ENCODE data around the gene MAP3K2.
A peak's percentile ranks its signal among the peaks of the same experiment; 100 is the strongest.
"Not testable (repeated sequence)": the region's sequence is repeated elsewhere in the genome, so short reads cannot be mapped to it uniquely, and the experiment has no call there.

The MAP3K2 gene

GRCh38 chr2:127421116-127421800, 33.5 kb upstream of the MAP3K2 start:
- H3K27ac ChIP-seq: no peak overlapping the region
- DNase-seq (ENCODE audit: low read depth, low spot score): no peak

GRCh38 chr2:127420039-127420864, 32.5 kb upstream of the MAP3K2 start:
- no peak for DNase-seq (ENCODE audit: low read depth, low spot score)
- H3K27ac ChIP-seq: no peak overlapping the region

DNA sequence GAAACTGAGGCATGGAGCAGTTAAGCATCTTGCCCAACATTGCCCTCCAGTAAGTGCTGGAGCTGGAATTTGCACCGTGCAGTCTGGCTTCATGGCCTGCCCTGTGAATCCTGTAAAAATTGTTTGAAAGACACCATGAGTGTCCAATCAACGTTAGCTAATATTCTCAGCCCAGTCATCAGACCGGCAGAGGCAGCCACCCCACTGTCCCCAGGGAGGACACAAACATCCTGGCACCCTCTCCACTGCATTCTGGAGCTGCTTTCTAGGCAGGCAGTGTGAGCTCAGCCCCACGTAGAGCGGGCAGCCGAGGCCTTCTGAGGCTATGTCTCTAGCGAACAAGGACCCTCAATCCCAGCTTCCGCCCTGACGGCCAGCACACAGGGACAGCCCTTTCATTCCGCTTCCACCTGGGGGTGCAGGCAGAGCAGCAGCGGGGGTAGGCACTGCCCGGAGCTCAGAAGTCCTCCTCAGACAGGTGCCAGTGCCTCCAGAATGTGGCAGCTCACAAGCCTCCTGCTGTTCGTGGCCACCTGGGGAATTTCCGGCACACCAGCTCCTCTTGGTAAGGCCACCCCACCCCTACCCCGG, 31.8 kb upstream of the MAP3K2 start:
- no peak for DNase-seq (ENCODE audit: low read depth, low spot score)
- no peak overlapping the region for H3K27ac ChIP-seq

DNA sequence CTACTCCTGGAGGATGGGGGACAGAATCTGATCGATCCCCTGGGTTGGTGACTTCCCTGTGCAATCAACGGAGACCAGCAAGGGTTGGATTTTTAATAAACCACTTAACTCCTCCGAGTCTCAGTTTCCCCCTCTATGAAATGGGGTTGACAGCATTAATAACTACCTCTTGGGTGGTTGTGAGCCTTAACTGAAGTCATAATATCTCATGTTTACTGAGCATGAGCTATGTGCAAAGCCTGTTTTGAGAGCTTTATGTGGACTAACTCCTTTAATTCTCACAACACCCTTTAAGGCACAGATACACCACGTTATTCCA, 31.3 kb upstream of the MAP3K2 start:
- DNase-seq (ENCODE audit: low read depth, low spot score): no peak
- H3K27ac ChIP-seq: no peak overlapping the region

GRCh38 chr2:127418300-127419111, 30.7 kb upstream of the MAP3K2 start, which contains the start of gene PROC:
Gene PROC, plus strand, starts transcription at chr2:127418427. Its CDS starts 1,516 bp downstream, at chr2:127419943.
- H3K27ac ChIP-seq: no peak within 1 kb of the TSS
- no peak for DNase-seq (ENCODE audit: low read depth, low spot score)

- no peak overlapping the region for H3K27ac ChIP-seq
- DNase-seq (ENCODE audit: low read depth, low spot score): no peak
Measured at GRCh38 chr2:127417406-127417805, 29.6 kb upstream of the MAP3K2 start.

DNA sequence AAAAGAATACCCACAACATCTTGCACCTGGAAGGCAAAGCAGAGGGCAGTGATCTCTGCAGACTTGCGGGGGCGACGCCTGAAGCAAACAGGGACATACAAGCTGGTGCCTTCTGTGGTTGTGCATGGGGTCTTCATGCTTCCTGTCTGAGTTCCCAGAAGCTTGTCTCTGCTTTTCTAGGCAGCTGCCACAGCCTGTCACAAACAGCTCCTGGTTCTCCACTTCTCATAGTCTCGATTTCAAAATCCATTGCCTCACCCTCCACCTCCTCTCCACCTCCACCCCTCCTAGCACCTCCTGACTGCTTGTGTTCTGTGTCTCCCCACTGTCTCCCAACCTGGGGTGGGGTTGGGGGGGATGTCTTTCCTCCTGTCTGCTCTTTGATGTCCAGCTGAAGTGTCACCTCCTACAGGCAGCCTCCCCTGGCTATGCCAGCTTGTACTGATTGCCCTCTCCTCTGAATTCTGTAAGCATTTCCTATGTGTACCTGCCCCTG, 28.8 kb upstream of the MAP3K2 start:
- no peak overlapping the region for H3K27ac ChIP-seq
- DNase-seq (ENCODE audit: low read depth, low spot score): no peak

DNA sequence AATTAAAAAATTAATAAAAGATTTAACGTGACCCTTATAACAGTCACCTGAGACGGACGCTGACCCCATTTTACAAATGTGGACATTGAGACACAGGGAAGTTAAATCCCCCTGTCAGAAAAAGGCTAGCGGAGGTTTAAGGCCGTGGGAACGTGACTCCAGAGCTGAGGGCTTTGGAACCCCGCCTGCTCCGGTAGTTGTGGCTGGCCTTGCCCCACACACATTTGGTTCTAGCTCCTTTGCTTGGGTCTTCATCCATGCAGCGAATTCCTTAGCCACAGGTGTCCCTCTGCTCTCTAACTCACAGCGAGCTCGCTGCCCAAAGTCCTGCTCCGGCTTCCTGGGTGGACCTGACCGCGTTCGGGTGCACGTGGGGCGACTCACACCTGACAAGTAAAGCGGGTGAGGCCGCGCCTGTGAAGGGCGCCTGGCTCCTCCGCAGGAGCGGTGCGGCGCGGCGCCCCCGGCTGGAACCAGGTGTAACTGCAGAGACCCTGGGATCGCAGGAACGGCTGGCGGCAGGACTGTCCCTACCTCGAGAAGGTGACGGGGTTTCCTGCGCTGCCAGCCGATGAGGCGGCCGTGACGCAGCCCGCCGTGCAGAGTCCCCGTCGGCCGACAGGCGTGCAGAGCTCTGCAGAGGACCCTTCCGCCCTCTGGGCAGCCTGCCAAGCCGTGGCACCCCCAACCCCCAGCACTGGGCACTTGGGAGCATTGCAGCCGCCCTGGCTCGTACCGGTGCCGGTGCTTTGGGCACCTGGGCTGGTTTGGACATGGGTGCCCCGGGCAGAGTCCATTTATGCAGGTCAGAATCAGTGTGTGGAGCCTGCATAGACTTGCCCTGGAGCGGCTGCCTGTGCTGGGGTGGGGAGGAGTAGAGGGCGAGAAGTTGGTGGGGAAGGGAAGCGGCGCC, 28.1 kb upstream of the MAP3K2 start:
- no peak for DNase-seq (ENCODE audit: low read depth, low spot score)
- no peak overlapping the region for H3K27ac ChIP-seq

DNA sequence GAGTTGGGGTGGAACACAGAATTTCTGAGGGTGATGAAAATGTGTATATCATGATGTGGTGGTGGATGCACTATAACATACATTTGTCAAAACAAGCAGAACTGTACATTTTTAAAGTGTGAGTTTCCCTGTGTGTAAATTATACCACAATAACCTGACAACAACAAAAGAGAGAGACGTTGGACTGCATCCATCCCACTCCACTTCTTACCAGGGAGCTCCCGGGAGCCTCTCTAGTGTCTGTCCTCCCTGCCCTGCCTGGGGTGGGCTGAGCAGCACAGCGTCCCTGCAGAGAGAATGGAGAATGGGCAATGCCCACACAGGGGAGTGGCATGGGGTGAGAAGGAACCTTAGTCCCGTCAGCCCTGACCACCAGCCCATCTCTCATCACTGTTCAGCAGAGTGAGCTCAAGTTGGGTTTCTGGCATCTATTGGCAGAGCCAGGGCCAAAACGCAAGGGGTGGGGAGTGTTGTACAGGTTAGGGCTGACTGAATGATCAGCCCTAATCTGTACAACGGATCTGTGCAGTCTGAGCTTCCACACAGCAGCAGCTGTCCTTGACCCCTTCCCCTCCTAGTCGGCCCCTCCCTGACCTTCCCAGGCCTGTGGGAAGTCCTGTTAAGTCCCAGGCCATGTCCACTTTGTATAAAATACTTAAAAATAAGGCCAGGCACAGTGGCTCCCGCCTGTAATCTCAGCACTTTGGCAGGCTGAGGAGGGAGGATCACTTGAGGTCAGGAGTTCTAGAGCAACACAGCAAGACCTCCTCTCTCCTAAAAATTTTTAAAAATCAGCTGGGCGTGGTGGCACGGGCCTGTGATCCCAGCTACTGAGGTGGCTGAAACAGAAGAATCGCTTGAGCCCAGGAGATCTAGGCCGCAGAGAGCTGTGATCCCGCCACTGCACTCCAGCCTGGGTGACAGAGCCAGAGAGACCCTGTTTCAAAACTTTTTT, 27.1 kb upstream of the MAP3K2 start:
- H3K27ac ChIP-seq: no peak overlapping the region

DNA sequence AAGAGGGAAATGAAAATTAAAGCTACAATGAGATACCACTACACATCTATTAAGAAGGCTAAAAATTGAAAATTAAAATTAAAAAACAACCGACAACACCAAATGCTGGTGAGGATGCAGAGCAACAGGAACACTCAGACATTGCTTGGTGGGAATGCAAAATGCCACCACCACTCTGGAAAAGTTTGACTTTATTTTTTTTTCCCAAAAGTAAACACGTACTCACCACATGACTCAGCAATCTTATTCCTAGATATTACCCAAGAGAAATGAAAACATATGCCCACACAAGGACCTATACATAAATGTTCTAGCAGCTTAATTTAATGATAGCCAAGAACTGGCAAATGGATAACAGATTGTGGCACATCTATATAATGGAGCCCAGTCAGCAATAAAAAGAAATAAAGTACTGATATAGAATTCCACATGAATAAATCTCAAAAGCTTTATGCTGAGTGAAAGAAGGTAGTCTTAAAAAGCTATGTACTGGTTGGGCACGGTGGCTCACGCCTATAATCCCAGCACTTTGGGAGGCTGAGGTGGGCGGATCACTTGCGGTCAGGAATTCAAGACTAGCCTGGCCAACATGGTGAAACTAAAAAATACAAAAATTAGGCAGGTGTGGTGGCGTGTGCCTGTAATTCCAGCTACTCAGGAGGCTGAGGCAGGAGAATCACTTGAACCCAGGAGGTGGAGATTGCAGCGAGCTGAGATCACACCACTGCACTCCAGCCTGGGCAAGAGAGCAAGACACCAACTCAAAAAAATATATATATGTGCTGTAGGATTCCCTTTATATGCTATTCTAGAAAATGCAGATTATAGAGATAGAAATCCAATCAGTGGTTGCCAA, 26.2 kb upstream of the MAP3K2 start:
- DNase-seq (ENCODE audit: low read depth, low spot score): no peak
- no peak overlapping the region for H3K27ac ChIP-seq

More for the DNA sequence above, 27.1 kb upstream of the MAP3K2 start:
- DNase-seq (ENCODE audit: low read depth, low spot score): no peak

DNA sequence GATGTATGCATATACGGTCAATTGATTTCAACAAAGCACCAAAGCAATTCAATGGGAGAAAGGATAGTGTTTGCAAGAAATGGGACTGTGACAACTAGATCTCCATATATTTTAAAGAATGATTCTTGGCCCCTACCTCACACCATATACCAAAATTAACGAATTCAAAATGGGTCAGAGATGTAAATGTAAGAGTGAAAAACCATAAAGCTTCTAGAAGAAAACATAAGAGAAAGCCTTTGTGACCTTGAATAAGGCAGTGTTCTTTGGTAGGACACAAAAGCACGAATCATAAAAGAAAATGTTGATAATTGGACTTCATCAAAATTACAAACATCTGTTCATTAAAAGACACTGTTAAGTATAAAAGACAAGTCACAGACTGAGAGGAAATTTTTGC, 25.4 kb upstream of the MAP3K2 start:
- DNase-seq (ENCODE audit: low read depth, low spot score): no peak
- H3K27ac ChIP-seq: no peak overlapping the region

DNA sequence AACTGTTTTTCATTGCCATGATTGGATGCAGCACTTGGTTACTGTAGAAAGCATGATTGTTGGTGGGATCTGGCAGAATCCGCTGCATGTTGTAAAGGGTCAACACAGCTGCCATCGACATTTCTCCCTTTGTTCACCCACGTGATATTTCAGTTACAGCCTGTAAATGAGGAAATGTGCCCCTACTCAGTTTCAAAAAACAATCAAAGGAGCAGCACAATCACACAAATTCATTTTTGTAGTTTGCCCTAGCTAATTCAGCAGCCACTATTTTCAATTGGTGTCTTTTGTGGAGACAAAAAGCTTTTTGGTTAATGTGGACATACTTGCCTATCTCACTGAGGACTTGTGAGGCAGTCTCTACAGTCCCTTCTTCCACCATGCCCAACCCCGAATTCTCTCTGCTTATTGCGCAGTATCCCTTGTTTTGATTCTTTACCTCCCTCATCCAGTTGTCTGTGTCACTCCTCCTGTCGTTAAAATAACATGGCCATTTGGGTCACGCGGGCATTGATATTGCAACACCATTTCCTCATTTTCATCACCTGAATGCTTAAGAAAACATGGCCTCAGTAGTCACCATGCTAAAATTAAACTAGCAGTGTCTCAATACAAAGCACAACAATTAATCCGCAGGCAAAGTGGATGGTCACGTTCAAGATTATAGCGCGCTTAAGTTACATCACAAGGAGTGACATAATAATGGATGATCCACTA, 24.0 kb upstream of the MAP3K2 start:
- H3K27ac ChIP-seq: peak overlapping the region; percentile 56
- DNase-seq (ENCODE audit: low read depth, low spot score): no peak

- H3K27ac ChIP-seq: peak overlapping the region; percentile 56
- DNase-seq (ENCODE audit: low read depth, low spot score): no peak
Measured at GRCh38 chr2:127410871-127411652, 23.3 kb upstream of the MAP3K2 start.

DNA sequence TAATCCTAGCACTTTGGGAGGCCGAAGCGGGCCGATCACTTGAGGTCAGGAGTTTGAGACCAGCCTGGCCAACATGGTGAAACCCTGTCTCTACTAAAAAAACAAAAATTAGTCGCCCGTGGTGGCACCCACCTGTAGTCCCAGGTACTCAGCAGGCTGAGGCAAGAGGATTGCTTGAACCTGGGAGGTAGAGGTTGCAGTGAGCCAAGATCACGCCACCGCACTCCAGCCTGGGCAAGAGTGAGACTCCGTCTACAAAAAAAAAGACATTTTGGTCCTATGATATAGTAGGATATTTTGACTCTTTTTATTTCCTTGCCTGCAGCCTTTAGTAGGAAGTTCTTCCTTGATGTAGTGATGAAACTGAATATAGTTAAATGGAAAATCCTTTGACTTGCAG, 21.9 kb upstream of the MAP3K2 start:
- not testable (repeated sequence) for DNase-seq (ENCODE audit: low read depth, low spot score); H3K27ac ChIP-seq

DNA sequence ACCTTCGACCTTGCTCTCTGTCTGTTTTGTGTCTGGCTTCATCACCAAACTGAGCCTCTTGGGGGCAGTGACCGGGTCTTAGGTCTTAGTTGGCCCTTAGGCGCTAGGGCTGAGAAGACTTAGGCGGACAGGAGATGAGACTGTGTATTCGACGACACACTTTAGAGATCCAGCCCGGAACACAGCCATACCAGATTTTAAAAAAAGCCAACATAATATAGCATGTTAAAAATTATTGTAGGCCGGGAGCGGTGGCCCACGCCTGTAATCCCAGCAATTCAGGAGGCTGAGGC, 21.0 kb upstream of the MAP3K2 start:
- DNase-seq (ENCODE audit: low read depth, low spot score): no peak
- H3K27ac ChIP-seq: no peak overlapping the region

All from epithelial cell of prostate (primary cell).